ENCODE data around the gene MEIS1.

GRCh38 chr2:66507673-66508201 lies 72.8 kb downstream of the MEIS1 start:
- TF ChIP-seq, protein P1, sequence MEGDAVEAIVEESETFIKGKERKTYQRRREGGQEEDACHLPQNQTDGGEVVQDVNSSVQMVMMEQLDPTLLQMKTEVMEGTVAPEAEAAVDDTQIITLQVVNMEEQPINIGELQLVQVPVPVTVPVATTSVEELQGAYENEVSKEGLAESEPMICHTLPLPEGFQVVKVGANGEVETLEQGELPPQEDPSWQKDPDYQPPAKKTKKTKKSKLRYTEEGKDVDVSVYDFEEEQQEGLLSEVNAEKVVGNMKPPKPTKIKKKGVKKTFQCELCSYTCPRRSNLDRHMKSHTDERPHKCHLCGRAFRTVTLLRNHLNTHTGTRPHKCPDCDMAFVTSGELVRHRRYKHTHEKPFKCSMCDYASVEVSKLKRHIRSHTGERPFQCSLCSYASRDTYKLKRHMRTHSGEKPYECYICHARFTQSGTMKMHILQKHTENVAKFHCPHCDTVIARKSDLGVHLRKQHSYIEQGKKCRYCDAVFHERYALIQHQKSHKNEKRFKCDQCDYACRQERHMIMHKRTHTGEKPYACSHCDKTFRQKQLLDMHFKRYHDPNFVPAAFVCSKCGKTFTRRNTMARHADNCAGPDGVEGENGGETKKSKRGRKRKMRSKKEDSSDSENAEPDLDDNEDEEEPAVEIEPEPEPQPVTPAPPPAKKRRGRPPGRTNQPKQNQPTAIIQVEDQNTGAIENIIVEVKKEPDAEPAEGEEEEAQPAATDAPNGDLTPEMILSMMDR (IDR thresholded peaks at IDR 0.05), result no peak
- no peak for TF ChIP-seq POLR2A (IDR thresholded peaks at IDR 0.05)
